ENCODE results near the gene VPS72. TPM values are rescaled to one million over a fixed set of nuclear protein-coding genes. Genes with fewer than 3 reads are reported as not detected.

Gene VPS72
- total RNA-seq, 1 experiment from 2014 or later, result 66.6 TPM

DNA sequence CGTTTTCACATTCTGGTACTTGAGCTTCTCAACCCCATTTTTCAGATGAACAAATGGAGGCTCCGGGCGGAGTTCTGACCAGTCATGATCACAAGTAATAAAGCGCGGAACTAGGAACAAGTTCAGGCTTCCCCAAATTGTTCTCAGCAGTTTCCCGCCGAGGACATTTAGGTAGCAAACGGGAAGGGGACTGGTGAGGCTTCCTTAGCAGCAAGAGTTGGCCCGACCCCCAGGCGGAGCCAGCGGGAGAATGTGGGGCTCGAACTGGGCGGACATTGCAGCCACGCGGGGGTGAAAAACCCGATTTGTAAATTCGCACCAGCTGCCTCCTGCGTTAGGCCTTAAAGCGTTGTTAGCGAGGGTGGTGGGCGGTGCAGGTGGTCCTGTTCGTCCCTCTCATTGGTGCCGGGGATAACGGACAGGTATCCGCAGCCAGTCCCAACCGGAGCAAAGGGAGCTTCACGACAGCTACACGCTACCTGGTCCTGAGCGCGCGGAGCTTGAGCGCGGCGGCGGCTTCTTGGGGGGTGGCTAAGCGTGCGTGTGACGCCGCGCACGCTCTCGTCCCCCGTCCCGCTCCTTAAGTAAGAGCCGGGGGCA lies 58.9 kb downstream of the VPS72 start:
- H3K4me3 ChIP-seq, result no peak overlapping the region
- DNase-seq (ENCODE audit: low read depth in 1 of 2, low spot score in 2 of 2), result no peak
- no peaks in the 10 kb centered on the region for H3K9me3 ChIP-seq (replicated peaks)
- H3K27ac ChIP-seq, result no peak overlapping the region
- H3K27me3 ChIP-seq (replicated peaks), result no peaks in the 10 kb centered on the region
- H3K36me3 ChIP-seq, result no peaks in the 10 kb centered on the region
- no peaks in the 10 kb centered on the region for H3K4me1 ChIP-seq (replicated peaks)

DNA sequence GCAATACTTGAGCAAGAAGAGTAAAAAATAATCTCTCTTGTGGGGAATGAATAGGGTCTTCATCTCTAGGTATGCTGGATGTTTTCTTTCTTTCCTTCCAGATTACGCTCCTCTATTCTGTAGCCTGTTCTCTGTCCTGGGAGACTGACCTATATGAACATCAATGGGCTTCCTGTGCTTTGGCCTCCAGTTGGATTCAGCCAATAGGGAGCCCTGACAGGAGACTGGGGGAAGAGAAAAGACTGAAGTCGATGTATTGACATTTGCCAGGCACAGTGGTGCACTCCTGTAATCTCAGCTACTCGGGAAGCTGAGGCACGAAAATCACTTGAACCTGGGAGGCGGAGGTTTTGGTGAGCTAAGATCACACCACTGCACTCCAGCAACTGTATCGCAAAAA lies 61.2 kb downstream of the VPS72 start:
- Histone ChIP-seq H3K4me1 (replicated peaks) (no peaks in the 10 kb centered on the region), H3K9me3 (replicated peaks) (no peaks in the 10 kb centered on the region), H3K27ac (no peak overlapping the region), H3K4me3 (no peak overlapping the region), H3K27me3 (replicated peaks) (no peaks in the 10 kb centered on the region), H3K36me3 (0 out of 2 replicates have a peak, but pooled peaks cover 2% of the 10 kb centered on the region)
- DNase-seq (ENCODE audit: low read depth in 1 of 2, low spot score in 2 of 2), result no peak

Other genes with a start within 250 kb of the VPS72 start
- gene CERS2, start 215.4 kb downstream of the VPS72 start, total RNA-seq (2014; rRNA removed; shearing (Covaris generic)), result 145 and 165 TPM in 2 replicates
- 0.66 TPM in 1 of 2 replicates, not detected in the other for gene ANXA9, start 207.9 kb downstream of the VPS72 start, total RNA-seq (2014; rRNA removed; shearing (Covaris generic))
- gene MINDY1, start 183.3 kb downstream of the VPS72 start, total RNA-seq (2014; rRNA removed; shearing (Covaris generic)), result 5.9 and 6.6 TPM in 2 replicates
- 8.1 and 22.3 TPM in 2 replicates for gene PRUNE1, start 181.7 kb downstream of the VPS72 start, total RNA-seq (2014; rRNA removed; shearing (Covaris generic))
- 0.42 and 0.75 TPM in 2 replicates for gene BNIPL, start 153.6 kb downstream of the VPS72 start, total RNA-seq (2014; rRNA removed; shearing (Covaris generic))
- gene C1orf56, start 142.4 kb downstream of the VPS72 start, total RNA-seq (2014; rRNA removed; shearing (Covaris generic)), result 0.38 and 0.74 TPM in 2 replicates
- 35.2 and 67.2 TPM in 2 replicates for gene CDC42SE1, start 130.6 kb downstream of the VPS72 start, total RNA-seq (2014; rRNA removed; shearing (Covaris generic))
- gene MLLT11, start 129.8 kb downstream of the VPS72 start, total RNA-seq (2014; rRNA removed; shearing (Covaris generic)), result 23.7 and 26.5 TPM in 2 replicates
- gene GABPB2, start 119.4 kb downstream of the VPS72 start, total RNA-seq (2014; rRNA removed; shearing (Covaris generic)), result 9.3 and 11.7 TPM in 2 replicates
- gene SEMA6C, start 43.6 kb downstream of the VPS72 start, total RNA-seq (2014; rRNA removed; shearing (Covaris generic)), result 0.06 and 1.1 TPM in 2 replicates
- not detected in 2 replicates for gene TNFAIP8L2, start 33.5 kb downstream of the VPS72 start, total RNA-seq (2014; rRNA removed; shearing (Covaris generic))
- 15.8 and 18.3 TPM in 2 replicates for gene LYSMD1, start 24.3 kb downstream of the VPS72 start, total RNA-seq (2014; rRNA removed; shearing (Covaris generic))
- 52.9 and 62.9 TPM in 2 replicates for gene SCNM1, start 24.1 kb downstream of the VPS72 start, total RNA-seq (2014; rRNA removed; shearing (Covaris generic))
- 1.2 TPM in 1 of 2 replicates, not detected in the other for gene TMOD4, start 14.2 kb downstream of the VPS72 start, total RNA-seq (2014; rRNA removed; shearing (Covaris generic))
- 46.5 and 69.9 TPM in 2 replicates for gene PIP5K1A, start 8.4 kb upstream of the VPS72 start, total RNA-seq (2014; rRNA removed; shearing (Covaris generic))
- 293 and 297 TPM in 2 replicates for gene PSMD4, start 64.5 kb upstream of the VPS72 start, total RNA-seq (2014; rRNA removed; shearing (Covaris generic))
- 12.5 and 14.5 TPM in 2 replicates for gene ZNF687, start 92.1 kb upstream of the VPS72 start, total RNA-seq (2014; rRNA removed; shearing (Covaris generic))
- gene PI4KB, start 137.2 kb upstream of the VPS72 start, total RNA-seq (2014; rRNA removed; shearing (Covaris generic)), result 30.5 and 60.4 TPM in 2 replicates
- gene RFX5, start 157.1 kb upstream of the VPS72 start, total RNA-seq (2014; rRNA removed; shearing (Covaris generic)), result 32.2 and 46.9 TPM in 2 replicates
- 21.6 and 31.1 TPM in 2 replicates for gene SELENBP1, start 182.5 kb upstream of the VPS72 start, total RNA-seq (2014; rRNA removed; shearing (Covaris generic))
- 559 and 717 TPM in 2 replicates for gene PSMB4, start 209.4 kb upstream of the VPS72 start, total RNA-seq (2014; rRNA removed; shearing (Covaris generic))

Data from SJSA1 (cell line).